ENCODE measurements around the gene SCOC. TPM values are rescaled to one million over a fixed set of nuclear protein-coding genes. Genes with fewer than 3 reads are reported as not detected.

Gene SCOC
- total and polyA plus RNA-seq, 2 donors (not counting 3 experiments of a cell fraction or from before 2014, with no cell fraction given): 12.3 to 38.3 TPM

DNA sequence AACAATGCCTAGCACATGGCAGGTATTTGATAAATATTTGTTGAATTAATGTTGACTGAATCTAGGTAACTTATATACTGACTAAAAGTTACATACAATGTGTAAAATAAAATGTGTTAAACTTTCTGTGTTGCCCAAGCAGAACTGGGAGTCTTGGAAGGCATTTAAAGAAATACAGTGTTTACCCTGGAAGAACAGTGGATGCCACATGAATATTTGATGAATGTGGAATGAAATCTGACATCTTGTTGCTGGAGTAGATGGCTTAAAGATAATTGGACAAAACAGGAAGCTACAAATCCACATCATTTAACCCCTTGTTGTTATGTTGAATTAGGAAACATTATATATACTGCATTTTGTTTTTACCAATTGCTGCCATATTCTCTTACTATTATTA, 39.9 kb upstream of the SCOC start:
- ChIA-PET CTCF (no interaction called here), POLR2A (no interaction called here)
- peaks cover 2% of the 10 kb centered on the region in 2 experiments for H3K27me3 ChIP-seq (ENCODE audit: control insufficient read depth in 2 of 2, insufficient read depth in 2 of 2, low read length in 2 of 2)
- H3K79me2 ChIP-seq (ENCODE audit: control insufficient read depth, insufficient read depth, low read length): no peaks in the 10 kb centered on the region
- no peaks in the 10 kb centered on the region for H3K9me1 ChIP-seq (replicated peaks; ENCODE audit: control insufficient read depth, extremely low read depth, insufficient read depth, low read length)
- intact Hi-C loops (cut with micrococcal nuclease) (no loop called here), dilution Hi-C loops (cut with MboI; ENCODE audit: extremely low pct_ligation_motif_present, low sequenced_read_pairs) (no loop called here)
- H3K4me3 ChIP-seq (replicated peaks in 1 of 3; ENCODE audit: insufficient read depth in 1 of 3, low read depth in 1 of 3, low read length in 3 of 3): no peak overlapping the region
- TF ChIP-seq GATA2 (IDR thresholded peaks at IDR 0.05; ENCODE audit: insufficient read depth, insufficient read length, low read depth, low read length) (no peak), JUN (IDR thresholded peaks at IDR 0.05; ENCODE audit: borderline replicate concordance, insufficient read depth, insufficient read length, low read depth) (no peak), EZH2 (IDR thresholded peaks at IDR 0.05; ENCODE audit: borderline replicate concordance, low read depth, low read length, severe bottlenecking) (no peak), POLR2AphosphoS5 (IDR thresholded peaks at IDR 0.05; ENCODE audit: insufficient read depth, low read depth, low read length) (no peak), FOS (IDR thresholded peaks at IDR 0.05; ENCODE audit: borderline replicate concordance, insufficient read depth, low read length) (no peak), POLR2A (IDR thresholded peaks at IDR 0.05; ENCODE audit: low read depth, low read length) (no peak), MYC (IDR thresholded peaks at IDR 0.05; ENCODE audit: low read depth, low read length) (no peak)
- TF ChIP-seq, protein P1, sequence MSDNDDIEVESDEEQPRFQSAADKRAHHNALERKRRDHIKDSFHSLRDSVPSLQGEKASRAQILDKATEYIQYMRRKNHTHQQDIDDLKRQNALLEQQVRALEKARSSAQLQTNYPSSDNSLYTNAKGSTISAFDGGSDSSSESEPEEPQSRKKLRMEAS (IDR thresholded peaks at IDR 0.05; ENCODE audit: insufficient read depth, insufficient read length): no peak
- TF ChIP-seq, protein P2, sequence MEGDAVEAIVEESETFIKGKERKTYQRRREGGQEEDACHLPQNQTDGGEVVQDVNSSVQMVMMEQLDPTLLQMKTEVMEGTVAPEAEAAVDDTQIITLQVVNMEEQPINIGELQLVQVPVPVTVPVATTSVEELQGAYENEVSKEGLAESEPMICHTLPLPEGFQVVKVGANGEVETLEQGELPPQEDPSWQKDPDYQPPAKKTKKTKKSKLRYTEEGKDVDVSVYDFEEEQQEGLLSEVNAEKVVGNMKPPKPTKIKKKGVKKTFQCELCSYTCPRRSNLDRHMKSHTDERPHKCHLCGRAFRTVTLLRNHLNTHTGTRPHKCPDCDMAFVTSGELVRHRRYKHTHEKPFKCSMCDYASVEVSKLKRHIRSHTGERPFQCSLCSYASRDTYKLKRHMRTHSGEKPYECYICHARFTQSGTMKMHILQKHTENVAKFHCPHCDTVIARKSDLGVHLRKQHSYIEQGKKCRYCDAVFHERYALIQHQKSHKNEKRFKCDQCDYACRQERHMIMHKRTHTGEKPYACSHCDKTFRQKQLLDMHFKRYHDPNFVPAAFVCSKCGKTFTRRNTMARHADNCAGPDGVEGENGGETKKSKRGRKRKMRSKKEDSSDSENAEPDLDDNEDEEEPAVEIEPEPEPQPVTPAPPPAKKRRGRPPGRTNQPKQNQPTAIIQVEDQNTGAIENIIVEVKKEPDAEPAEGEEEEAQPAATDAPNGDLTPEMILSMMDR (IDR thresholded peaks at IDR 0.05; ENCODE audit: extremely low read depth in 1 of 2, insufficient read depth in 1 of 2, low read depth in 1 of 2, low read length in 2 of 2): no peak
- H3K27ac ChIP-seq (ENCODE audit: insufficient read depth, low read depth, low read length): no peak overlapping the region
- H3K9ac ChIP-seq (replicated peaks; ENCODE audit: extremely low read depth, insufficient read depth, low read length): no peak overlapping the region
- H3K36me3 ChIP-seq (ENCODE audit: control insufficient read depth in 2 of 2, extremely low read depth in 1 of 2, insufficient read depth in 2 of 2, low read length in 2 of 2): no peaks in the 10 kb centered on the region
- BruUV-seq (replicated peaks): no TSS peak
- FAIRE-seq: no peak
- H3K4me1 ChIP-seq (ENCODE audit: control insufficient read depth, extremely low read depth, insufficient read depth, low read length): no peaks in the 10 kb centered on the region
- H3K4me2 ChIP-seq (ENCODE audit: insufficient read depth, low read length): no peak overlapping the region
- H4K20me1 ChIP-seq (replicated peaks; ENCODE audit: control insufficient read depth, extremely low read depth, insufficient read depth, low read length): no peaks in the 10 kb centered on the region
- no peak for DNase-seq (ENCODE audit: low read depth, low spot score)
- no peaks in the 10 kb centered on the region for H3K9me3 ChIP-seq (replicated peaks; ENCODE audit: control insufficient read depth, insufficient read depth, low read length)
- H2AFZ ChIP-seq (ENCODE audit: low read depth, low read length): no peak overlapping the region

All from endothelial cell of umbilical vein (primary cell).